ENCODE data around the gene SLC25A39.

The SLC25A39 gene

GRCh38 chr17:44311562-44312181 is 13.0 kb downstream of the SLC25A39 start:
- no peak for DNase-seq

- no peak for DNase-seq
Measured at GRCh38 chr17:44310609-44311376, 13.8 kb downstream of the SLC25A39 start.

GRCh38 chr17:44310188-44310587 is 14.4 kb downstream of the SLC25A39 start:
- no peak for DNase-seq

- no peak for DNase-seq
Measured at GRCh38 chr17:44309472-44309871, 15.2 kb downstream of the SLC25A39 start.

- DNase-seq = peak; percentile 44 to 78
Measured at GRCh38 chr17:44308865-44309264, 15.8 kb downstream of the SLC25A39 start.

GRCh38 chr17:44308320-44308818 is 16.3 kb downstream of the SLC25A39 start, which contains the start of gene RUNDC3A:
TSS of gene RUNDC3A (plus strand) at chr17:44308601. CDS start at chr17:44308833, 232 bp downstream.
- peak; percentile 73 to 94 for DNase-seq

- DNase-seq = peak; percentile 73 to 89
Measured at GRCh38 chr17:44307387-44308186, 17.0 kb downstream of the SLC25A39 start.

GRCh38 chr17:44304651-44305050 is 20.0 kb downstream of the SLC25A39 start:
- no peak for DNase-seq

GRCh38 chr17:44297975-44298374 is 26.6 kb downstream of the SLC25A39 start:
- DNase-seq = no peak

- no peak for DNase-seq
Measured at GRCh38 chr17:44293509-44294226, 31.0 kb downstream of the SLC25A39 start.

GRCh38 chr17:44287651-44288050 is 37.0 kb downstream of the SLC25A39 start:
- no peak for DNase-seq

- DNase-seq = no peak
Measured at GRCh38 chr17:44284024-44284400, 40.6 kb downstream of the SLC25A39 start.

- DNase-seq = no peak
Measured at GRCh38 chr17:44283344-44284023, 41.1 kb downstream of the SLC25A39 start.

GRCh38 chr17:44282264-44282663 is 42.4 kb downstream of the SLC25A39 start:
- DNase-seq = no peak

- no peak for DNase-seq
Measured at GRCh38 chr17:44281570-44281969, 43.1 kb downstream of the SLC25A39 start.

- no peak for DNase-seq
Measured at GRCh38 chr17:44280392-44280937, 44.2 kb downstream of the SLC25A39 start.

- no peak for DNase-seq
Measured at GRCh38 chr17:44279666-44280391, 44.8 kb downstream of the SLC25A39 start.

GRCh38 chr17:44279346-44279665 is 45.3 kb downstream of the SLC25A39 start:
- no peak for DNase-seq

GRCh38 chr17:44277976-44278375 is 46.6 kb downstream of the SLC25A39 start:
- DNase-seq = no peak

- DNase-seq = no peak
Measured at GRCh38 chr17:44273607-44274006, 51.0 kb downstream of the SLC25A39 start.

GRCh38 chr17:44272954-44273353 is 51.7 kb downstream of the SLC25A39 start:
- DNase-seq = no peak
